ENCODE data around the gene FBXL16.
A peak's percentile ranks its signal among the peaks of the same experiment; 100 is the strongest.
"Not testable (repeated sequence)": the region's sequence is repeated elsewhere in the genome, so short reads cannot be mapped to it uniquely, and the experiment has no call there.

The FBXL16 gene, protein sequence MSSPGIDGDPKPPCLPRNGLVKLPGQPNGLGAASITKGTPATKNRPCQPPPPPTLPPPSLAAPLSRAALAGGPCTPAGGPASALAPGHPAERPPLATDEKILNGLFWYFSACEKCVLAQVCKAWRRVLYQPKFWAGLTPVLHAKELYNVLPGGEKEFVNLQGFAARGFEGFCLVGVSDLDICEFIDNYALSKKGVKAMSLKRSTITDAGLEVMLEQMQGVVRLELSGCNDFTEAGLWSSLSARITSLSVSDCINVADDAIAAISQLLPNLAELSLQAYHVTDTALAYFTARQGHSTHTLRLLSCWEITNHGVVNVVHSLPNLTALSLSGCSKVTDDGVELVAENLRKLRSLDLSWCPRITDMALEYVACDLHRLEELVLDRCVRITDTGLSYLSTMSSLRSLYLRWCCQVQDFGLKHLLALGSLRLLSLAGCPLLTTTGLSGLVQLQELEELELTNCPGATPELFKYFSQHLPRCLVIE

DNA sequence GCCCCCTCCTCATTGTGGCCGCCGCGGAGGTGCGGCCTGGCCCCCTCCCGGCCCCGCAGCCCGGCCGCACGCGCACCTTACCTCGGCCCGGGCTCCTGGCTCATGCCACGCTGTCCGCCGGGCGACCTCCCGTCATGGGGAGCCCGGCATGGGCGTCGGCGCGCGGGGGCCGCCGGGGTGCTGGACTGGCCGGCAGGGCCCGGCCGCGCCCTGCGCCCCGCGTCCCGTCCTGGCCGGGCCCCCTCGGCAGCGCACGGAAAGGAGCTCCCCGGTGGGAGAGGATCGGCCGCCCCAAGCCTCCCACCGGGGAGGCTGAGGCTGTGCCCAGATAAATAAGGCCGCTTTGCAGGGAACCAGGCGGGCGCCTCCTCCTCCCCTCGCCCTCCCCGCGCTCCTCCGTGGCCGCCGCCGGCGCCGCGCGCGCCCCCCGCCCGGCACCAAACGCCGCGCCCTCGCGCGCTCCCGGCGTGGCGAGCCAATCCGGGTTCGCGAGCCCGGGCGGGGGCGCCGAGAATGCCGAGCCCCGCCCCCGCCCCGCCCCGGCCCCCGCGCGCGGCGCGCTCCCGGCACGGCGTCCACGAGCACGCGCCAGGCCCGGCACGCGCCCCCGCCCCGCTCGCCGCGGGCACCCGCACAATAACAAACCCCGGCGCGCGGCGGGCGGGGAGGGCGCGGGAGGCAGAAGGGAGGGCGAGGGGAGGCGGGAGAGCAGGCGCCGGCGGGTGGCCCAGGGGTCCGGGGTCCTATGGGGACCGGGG lies at the start of gene FBXL16:
Gene FBXL16 (minus strand): TSS at position 371 of the 758 bp plus-strand sequence. CDS start 8,396 bp downstream, outside the sequence.
- no peak for DNase-seq (ENCODE audit: extremely low read depth in 1 of 2, low read depth in 1 of 2)

DNA sequence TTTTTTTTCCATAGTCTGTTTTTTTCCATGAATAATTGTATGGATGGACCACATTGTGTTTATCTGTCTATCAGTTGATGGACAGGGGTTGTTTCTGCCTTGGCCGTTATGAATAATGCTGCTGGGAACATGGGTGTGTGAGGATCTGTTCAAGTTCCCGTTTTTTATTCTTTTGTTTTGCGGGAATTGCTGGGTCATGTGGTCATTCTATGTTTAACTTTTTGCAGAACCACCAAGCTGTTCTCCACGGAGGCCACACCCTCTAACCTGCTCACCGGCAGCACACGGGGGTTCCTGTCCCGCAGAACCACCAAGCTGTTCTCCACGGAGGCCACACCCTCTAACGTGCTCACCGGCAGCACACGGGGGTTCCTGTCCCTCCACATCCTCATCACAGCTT lies 49.1 kb upstream of the FBXL16 start:
- no peak for DNase-seq (ENCODE audit: extremely low read depth in 1 of 2, low read depth in 1 of 2)

DNA sequence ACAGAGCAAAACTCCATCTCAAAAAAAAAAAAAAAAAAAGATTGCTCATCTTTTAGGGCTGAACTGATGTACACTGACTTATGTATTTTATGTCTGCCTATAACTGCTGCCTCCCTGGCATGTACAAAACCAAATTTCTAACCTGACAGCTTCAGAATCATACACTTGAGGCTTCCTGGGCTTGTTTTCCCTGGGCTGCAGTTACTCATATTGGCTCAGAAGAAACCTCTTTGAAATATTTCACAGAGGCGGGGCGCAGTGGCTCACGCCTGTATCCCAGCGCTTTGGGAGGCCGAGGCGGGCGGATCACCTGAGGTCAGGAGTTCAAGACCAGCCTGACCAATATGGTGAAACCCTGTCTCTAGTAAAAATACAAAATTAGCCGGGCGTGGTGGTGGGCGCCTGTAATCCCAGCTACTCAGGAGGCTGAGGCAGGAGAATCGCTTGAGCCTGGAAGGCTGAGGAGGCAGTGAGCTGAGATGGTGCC lies 48.6 kb upstream of the FBXL16 start:
- not testable (repeated sequence) for DNase-seq (ENCODE audit: extremely low read depth in 1 of 2, low read depth in 1 of 2)

DNA sequence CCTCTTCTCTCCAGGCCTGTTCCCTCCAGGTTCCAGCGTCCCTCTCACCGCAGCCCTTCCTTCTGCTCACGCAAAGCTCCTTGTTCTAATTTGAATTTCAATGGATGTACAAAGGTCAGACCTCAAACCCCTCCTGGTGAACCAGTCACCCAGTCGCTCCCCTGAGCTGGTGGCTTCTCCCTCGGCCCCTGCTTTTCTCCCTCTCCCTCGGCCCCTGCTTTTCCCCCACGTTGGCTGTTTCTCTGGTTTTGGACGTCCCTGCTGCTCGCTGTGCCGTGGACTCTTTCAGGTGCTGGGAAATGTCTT lies 46.4 kb upstream of the FBXL16 start:
- DNase-seq (ENCODE audit: extremely low read depth in 1 of 2, low read depth in 1 of 2): no peak

DNA sequence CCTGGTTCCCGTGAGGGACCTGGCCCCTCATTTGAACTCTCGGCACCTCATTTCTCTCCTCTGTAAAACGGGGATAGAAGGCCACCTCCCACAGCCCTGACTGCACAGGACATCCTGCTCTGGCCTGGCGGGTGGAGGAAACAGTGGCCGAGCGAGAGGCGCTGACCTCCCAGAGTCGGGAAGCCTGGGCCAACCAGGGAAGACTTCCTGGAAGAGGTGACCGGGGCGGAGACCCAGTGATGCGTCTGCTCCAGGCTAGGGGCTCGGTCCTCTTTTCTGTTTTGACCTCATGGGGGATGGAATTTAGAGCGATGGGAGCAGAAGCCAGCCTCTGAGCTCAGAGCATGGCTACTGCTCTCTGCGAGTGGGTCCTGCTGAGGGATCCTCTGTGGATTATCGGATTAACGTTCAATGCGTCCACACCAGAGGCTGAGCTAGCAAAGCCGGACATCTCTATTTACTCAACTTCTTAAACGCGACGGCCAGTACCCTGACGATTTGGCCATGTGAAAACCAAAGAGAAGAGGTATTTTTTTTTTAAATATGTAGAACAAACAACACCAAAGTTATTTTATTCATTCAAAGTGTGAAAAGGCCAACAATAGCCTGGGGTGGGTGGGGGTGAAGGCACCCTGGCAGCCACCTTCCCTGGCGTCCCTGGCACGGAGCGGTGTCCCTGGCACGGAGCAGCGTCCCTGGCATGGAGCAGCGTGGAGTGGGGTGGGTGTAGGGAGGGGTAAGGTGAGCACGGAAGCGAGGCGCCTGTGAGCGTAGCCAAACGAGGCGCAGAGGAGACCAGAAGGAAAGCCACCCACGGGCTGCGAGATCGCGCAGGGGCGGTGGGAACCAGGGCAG lies 45.8 kb upstream of the FBXL16 start:
- no peak for DNase-seq (ENCODE audit: extremely low read depth in 1 of 2, low read depth in 1 of 2)

DNA sequence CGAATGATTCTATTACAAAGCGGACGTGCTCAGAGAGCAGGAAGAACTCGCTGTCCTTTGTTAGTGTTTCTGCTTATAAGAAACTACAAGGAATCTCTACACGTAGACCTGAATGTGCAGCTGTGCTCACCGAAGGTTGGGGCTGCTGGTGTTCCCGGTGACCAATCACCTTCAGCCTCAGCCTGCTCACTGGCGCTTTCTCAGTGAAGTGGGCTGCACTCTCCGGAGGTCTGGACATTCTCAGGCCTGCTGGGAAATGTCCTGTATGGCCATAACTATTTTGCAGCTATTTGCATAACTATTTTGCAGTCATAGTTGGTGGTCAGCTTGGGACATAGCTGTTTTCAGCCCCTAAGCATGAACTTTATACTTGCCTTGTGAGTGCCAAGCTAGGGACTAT lies 44.9 kb upstream of the FBXL16 start:
- DNase-seq (ENCODE audit: extremely low read depth in 1 of 2, low read depth in 1 of 2): no peak

DNA sequence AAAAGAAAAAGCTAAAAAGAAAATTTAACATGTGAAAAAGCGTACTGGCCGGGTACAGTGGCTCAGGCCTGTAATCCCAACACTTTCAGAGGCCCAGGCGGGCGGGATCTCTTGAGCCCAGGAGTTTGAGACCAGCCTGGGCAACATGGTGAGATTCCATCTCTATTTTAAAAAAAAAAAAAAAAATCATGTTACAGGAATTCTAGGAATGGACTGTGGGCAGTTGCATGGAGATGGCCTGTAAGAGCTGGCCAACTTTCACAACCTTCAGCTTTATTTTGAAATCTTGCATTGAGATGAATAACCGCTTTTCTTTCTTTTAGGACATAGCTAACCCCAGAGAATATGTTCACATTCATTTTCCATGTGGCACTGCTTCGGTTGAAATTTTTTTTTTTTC lies 43.4 kb upstream of the FBXL16 start:
- DNase-seq (ENCODE audit: extremely low read depth in 1 of 2, low read depth in 1 of 2): no peak

DNA sequence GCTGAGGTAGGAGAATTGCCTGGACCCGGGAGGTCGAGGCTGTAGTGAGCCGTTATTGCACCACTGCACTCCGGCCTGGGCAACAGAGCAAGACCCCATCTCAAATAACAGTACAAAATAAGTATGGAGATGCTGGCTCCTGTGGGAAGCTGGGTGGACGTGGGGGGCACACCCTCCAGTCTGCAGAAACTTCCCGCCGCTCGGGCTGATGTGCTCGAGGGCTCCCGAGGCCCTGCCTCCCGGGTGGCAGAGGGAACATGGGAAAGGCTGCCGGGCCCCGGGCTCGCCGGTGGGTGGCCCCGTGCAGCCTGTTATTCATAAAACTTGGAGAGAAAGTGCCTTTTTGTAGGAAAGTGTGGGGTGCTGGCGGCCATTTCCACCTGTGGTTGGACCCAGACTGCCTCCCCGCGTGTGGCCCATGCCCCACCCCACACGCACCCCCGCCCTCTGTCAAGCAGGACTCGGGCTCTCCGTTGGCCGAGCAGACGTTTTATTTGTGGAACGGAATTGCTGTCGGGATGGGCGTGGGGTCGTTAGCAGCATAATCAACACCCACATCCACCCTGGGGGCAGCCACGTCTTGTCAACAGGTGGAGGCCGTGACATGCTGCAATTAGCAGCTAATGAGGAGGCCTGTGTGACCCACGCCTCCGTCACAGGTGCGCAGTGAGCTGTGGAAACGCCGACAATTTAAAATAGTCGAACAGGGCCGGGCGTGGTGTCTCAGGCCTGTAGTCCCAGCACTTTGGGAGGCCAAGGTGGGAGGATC lies 42.6 kb upstream of the FBXL16 start:
- DNase-seq (ENCODE audit: extremely low read depth in 1 of 2, low read depth in 1 of 2): no peak

DNA sequence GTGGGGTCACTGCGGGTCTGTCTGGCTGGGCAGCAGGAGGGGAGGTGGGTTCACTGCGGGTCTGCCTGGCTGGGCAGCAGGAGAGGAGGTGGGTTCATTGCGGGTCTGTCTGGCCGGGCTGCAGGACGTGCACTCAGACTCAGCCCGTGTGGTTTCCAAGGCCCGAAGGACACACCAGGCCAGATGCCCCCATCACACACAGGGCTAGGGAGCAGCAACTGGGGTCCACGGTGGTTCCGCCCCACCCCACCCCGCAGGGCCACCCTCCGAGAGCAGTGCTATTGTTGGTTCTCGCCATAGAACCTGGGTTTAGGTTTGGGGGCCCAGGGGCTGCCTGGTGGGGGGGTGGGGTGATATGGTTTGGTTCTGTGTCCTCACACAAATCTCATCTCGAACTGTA lies 41.0 kb upstream of the FBXL16 start:
- DNase-seq (ENCODE audit: extremely low read depth in 1 of 2, low read depth in 1 of 2): no peak

DNA sequence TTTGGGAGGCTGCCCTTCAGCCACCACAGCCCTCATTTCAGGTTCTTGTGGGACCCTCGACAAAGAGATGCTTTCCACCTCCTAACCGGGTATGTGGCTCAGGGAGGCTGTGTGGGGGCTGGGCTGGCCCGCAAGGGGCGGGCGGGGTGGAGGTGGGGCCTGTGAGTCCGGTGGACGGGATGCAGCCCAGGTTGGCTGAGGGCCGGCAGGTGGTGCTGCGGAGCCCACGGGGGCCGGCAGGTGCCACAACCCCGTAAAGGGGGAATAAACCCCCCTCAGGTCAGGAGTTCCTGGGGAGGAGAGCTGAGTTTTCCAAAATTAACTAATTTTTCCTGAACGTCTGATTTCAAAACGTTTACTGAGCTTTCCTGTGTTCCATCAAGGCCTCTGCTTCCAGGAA lies 40.1 kb upstream of the FBXL16 start:
- DNase-seq (ENCODE audit: extremely low read depth in 1 of 2, low read depth in 1 of 2): no peak

DNA sequence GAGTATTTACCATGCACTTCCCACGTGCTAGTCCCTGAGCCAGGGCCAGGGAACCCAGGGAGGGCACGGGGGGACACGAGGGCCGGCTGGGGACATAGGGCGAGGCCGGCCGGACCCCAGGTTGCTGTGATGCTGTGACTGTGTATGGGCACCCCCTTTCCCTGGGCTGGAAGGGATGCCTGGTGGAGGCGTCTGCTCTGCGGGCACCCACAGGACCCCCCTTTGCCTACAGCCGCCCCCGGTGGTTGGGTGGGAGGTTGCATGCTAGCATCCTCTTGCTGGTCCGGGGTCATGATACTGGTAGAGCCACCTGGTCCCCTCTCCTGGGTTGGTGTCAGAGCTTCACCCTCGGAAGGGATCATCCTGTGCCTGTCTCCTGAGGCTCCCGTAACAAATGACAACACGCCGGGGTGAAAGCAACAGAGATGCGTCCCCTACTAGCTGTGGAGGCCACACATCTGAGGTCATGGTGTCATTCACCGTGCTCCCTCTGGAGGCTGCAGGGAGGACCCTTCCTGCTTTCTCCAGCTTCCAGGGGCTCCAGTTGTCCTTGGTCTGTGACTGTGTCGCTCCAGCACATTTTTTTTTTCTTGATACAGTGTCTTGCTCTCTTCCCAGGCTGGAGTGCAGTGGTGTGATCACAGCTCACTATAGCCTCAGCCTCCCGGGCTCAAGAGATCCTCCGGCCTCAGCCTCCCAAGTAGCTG lies 38.3 kb upstream of the FBXL16 start:
- DNase-seq (ENCODE audit: extremely low read depth in 1 of 2, low read depth in 1 of 2): no peak

DNA sequence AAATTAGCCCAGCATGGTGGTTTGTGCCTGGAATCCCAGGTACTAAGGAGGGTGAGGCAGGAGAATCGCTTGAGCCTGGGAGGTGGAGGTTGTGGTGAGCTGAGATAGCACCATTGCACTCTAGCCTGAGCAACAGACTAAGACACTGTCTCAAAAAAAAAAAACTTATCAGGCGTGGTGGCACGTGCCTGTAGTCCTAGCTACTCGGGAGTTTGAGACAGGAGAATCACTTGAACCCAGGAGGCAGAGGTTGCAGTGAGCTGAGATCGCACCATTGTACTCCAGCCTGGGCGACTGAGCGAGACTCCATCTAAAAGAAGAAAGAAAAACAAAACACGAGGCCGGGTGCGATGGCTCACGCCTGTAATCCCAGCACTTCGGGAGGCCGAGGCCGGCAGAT lies 37.3 kb upstream of the FBXL16 start:
- DNase-seq (ENCODE audit: extremely low read depth in 1 of 2, low read depth in 1 of 2): not testable (repeated sequence)

DNA sequence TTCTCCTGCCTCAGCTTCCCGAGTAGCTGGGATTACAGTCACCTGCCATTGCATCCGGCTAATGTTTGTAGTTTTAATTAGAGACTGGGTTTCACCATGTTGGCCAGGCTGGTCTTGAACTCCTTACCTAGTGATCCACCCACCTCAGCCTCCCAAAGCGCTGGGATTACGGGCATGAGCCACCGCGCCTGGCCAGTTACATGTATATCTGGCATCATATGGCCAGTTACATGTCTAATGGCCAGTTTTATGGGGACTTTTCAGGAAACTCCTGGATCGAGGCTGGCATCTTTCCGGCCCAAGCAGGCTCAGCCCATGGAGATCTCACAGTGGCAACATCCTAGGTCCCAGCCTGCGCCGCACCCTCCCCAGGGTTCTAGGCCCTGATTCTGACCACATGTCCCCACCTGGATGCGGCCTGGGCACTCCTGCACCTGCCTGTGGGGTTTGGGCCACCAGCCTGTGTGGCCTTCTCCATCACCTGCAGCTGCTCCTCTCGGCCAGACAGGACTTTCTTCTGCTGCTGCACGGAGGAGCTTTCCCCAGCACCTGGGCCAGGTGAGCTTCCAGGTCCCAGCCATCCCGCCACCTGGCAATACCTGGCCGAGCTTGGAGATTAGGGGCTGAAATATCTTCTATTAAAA lies 36.5 kb upstream of the FBXL16 start:
- DNase-seq (ENCODE audit: extremely low read depth in 1 of 2, low read depth in 1 of 2): no peak

DNA sequence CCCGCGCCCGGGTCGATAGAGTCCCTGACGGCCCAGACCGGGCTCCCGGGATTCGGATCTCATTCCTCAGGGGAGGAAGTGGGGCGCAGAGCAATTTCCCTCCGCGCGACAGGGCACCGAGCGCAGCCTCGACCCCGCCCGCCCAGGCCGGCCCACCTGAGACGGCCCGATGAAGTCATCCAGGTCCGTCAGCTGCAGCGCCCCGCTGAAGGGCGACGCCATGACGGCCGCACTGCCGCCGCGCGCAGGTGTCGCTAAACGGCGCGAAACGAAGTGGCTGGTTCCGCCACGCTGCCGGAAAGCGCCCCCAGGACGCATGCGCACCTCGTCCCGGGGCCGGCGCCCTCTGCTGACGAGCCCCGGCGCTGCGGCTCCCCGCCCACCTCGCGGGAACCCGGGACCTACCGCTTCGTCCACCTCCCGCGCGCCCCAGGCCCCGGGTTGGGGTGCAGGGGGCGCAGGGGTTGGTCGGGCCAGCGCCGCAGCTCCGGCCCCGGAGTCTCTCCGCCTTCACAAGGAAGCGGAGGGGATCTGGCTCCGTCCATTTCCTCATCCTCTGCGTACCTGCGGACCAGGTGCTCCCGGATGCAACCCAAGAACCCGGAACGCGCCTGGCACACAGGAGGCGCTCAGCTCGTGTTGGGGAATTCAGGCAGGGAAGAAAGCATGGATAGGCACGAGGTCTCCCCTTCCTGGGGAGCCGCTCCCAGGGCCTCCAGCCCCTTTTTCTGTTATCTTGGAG lies 35.3 kb upstream of the FBXL16 start, which contains the start of gene CIAO3:
Gene CIAO3 (minus strand): TSS at position 234 of the 742 bp plus-strand sequence. CDS start 12 bp downstream, at position 222.
- peak; percentile 82 to 90 for DNase-seq (ENCODE audit: extremely low read depth in 1 of 2, low read depth in 1 of 2)

DNA sequence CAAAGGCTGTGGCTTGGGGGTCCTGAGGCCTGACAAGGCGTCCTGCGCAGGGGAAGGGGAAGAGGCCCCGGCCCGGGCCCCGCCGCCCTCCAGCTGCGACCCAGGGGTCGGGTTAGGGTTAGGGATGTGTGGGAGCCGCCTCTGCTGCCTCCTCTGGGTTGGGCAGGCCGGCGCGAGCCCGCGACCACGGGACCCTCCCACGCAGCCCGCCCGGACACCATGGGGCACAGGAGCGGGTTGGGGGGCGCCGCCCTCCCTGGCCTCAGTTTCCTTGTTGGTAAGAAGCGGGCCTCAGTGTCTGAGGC lies 34.8 kb upstream of the FBXL16 start:
- DNase-seq (ENCODE audit: extremely low read depth in 1 of 2, low read depth in 1 of 2): no peak

DNA sequence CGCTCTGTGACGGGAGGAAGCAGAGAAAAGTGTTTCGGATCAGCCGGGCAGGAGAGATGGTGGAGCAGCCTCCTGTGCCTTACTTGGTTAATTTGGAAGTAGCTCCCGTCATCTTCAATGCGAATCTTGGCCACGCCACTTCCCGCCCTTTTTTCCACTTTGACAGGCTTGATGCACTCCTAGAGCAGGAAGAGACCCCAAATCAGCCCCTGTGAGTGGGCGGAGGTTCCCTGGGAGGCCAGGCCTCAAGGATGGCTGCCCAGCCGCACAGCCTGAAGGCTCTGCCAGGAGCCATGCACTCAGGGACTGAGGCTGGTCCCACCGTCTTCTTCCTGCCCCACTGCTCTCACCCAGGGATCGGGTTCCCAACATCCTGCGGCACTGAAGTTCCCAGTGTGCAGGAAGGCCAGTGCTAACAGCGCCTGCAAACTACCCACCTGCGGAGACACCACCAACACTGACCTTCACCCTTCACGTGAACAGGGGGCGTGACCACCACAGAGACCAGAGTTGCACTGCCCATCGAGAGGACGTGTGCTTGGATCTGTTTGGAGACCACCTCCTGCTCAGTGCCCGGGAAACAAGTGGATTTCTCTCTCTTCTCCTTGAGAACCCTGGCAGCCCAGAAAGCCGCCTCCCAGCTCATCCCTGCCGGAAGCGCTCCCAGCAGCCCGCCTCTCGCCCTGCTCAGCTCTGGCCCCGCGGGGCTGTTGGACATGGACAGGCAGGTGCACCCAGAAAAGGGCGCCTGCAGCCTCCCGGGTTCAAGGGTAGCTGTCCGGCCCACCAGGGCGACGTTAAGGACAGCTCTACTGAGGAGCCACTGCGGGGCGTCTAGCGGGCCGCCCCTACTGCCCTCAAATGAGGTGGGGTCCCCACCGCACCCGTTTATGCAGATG lies 34.2 kb upstream of the FBXL16 start:
- DNase-seq (ENCODE audit: extremely low read depth in 1 of 2, low read depth in 1 of 2): no peak

DNA sequence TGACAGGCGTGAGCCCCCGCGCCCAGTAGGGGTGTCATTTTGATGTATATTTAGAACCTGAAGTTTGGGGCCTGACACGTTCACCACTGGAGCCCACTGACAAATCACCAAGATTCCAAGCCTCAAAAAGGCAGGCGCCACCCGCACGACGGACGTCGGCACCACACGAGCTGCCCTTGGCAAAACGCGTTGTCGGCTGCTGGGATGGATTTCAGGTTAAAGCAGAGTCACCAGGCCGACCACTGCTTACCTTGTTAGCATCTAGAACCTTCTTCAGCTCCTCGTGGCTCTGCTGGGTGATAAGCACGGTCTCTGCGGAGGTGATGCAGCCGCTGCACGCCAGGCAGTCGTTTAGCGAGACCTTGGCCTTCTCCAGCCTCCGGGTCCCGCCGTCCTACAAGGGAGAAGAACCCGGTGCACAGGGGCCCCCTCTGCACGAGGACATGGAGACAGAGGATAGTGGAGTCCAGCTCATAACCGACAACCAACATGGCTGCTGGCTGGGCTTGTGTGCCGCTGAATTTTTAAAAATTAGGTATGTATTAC lies 31.4 kb upstream of the FBXL16 start:
- DNase-seq (ENCODE audit: extremely low read depth in 1 of 2, low read depth in 1 of 2): no peak

All from stimulated activated CD8-positive, alpha-beta memory T cell treated with anti-CD3 and anti-CD28 coated beads, Interleukin-7, amount 100 ng/mL, for 48 hours (primary cell).